K562 (cell line): ENCODE measurements around the gene MEP1B. TPM values are rescaled to one million over a fixed set of nuclear protein-coding genes. Genes with fewer than 3 reads are reported as not detected.

ENCODE experiments used
- ATAC-seq: fragments of 200-7000 bp; cut with Tn5 transposase; 3 replicates; pipeline ENCODE4 v1.9.1; 2020; ENCODE audit warnings: moderate library complexity
- BruUV-seq: library from RNA; stranded (reverse); fragments of 400-500 nt; replicated peaks from 2 replicates; lab custom pipeline; 2021; lab: Mats Ljungman, UMichigan
- CTCF ChIA-PET: fragments of 300-600 bp; formaldehyde crosslinking; extraction: SDS; loops from one replicate; lab custom pipeline; 2021; ENCODE audit warnings: low intra/inter-chr PET ratio; lab: Yijun Ruan, JAX
- POLR2A ChIA-PET: fragments of 300-600, 350-650 bp; sonication (Branson Sonifier 250); formaldehyde crosslinking; extraction: SDS; loops from one replicate; lab custom pipeline; 2021; ENCODE audit warnings: antibody characterized with exemption, inconsistent platforms; lab: Yijun Ruan, JAX
- DNase-seq, 4 experiments: peaks; one replicate each; pipeline versions ENCODE4 v3.0.0 to v3.0.0-alpha.2; 2011 to 2018; ENCODE audit warnings: low spot score in 3 of 4, mixed read lengths in 3 of 4; ENCODE audit errors: extremely low read depth in 1 of 4
- FAIRE-seq: peaks from 2 replicates; lab custom pipeline; 2011; peaks lifted over from hg19 to GRCh38; lab: Jason Lieb, UNC
- H2AFZ ChIP-seq: 2 replicates; pipeline ENCODE4 v1.6.0; 2011; ENCODE audit warnings: low read depth, low read length, control low read depth, inconsistent platforms
- H3K27ac ChIP-seq: fragments of 200-600 bp; 3 replicates; pipeline ENCODE4 v1.8.0; 2011; ENCODE audit warnings: low read depth, mild to moderate bottlenecking, control low read depth, inconsistent platforms, low read length, moderate library complexity, mixed read lengths; ENCODE audit errors: extremely low read depth
- H3K27me3 ChIP-seq, 2 experiments: fragments of 300-600 bp in 1 of 2; 2 replicates in 1 of 2; 3 replicates in 1 of 2; pipeline versions ENCODE4 v1.6.0 to v1.8.0; 2011; ENCODE audit warnings: inconsistent platforms in 2 of 2, low read length in 2 of 2, mild to moderate bottlenecking in 1 of 2, mixed read lengths in 1 of 2, moderate library complexity in 1 of 2; ENCODE audit not compliant: control insufficient read depth in 2 of 2, insufficient read depth in 2 of 2
- H3K36me3 ChIP-seq: fragments of 300-600 bp; 3 replicates; pipeline ENCODE4 v1.8.0; 2011; ENCODE audit warnings: mild to moderate bottlenecking, low read length, inconsistent platforms; ENCODE audit not compliant: control insufficient read depth, insufficient read depth
- H3K4me1 ChIP-seq, 2 experiments: fragments of 200-600 bp in 1 of 2; replicated peaks in 1 of 2; 2 replicates in 1 of 2; 3 replicates in 1 of 2; pipeline versions ENCODE4 v1.5.1 to v1.8.0; 2011; ENCODE audit warnings: inconsistent platforms in 2 of 2, low read length in 2 of 2, mild to moderate bottlenecking in 1 of 2, mixed read lengths in 1 of 2, moderate library complexity in 1 of 2; ENCODE audit not compliant: control insufficient read depth in 2 of 2, insufficient read depth in 2 of 2
- H3K4me2 ChIP-seq: 2 replicates; pipeline ENCODE4 v1.6.1; 2011; ENCODE audit warnings: low read length, control low read depth, inconsistent platforms, mixed read lengths; ENCODE audit not compliant: insufficient read depth
- H3K4me3 ChIP-seq: fragments of 200-600 bp; sonication (generic), shearing (Covaris generic); 2 replicates; pipeline ENCODE4 v1.5.1; 2016; ENCODE audit warnings: control low read depth, inconsistent platforms
- H3K79me2 ChIP-seq: fragments of 200-600 bp; 3 replicates; pipeline ENCODE4 v1.8.0; 2011; ENCODE audit warnings: low read length, inconsistent platforms; ENCODE audit not compliant: control insufficient read depth, insufficient read depth
- H3K9ac ChIP-seq, 2 experiments: 2 replicates each; pipeline versions ENCODE4 v1.6.0 to v1.6.1; 2011; ENCODE audit warnings: low read depth in 2 of 2, low read length in 2 of 2, control low read depth in 1 of 2, inconsistent platforms in 1 of 2, mild to moderate bottlenecking in 1 of 2, mixed read lengths in 1 of 2; ENCODE audit not compliant: insufficient read depth in 1 of 2
- H3K9me1 ChIP-seq: one replicate; pipeline ENCODE4 v1.6.0; 2011; ENCODE audit warnings: inconsistent platforms, mild to moderate bottlenecking, low read length, moderate library complexity; ENCODE audit not compliant: control insufficient read depth, insufficient read depth
- H3K9me3 ChIP-seq: replicated peaks from 2 replicates; pipeline ENCODE4 v1.5.1; 2011; ENCODE audit warnings: low read depth, low read length, inconsistent platforms; ENCODE audit not compliant: control insufficient read depth, insufficient read depth
- H4K20me1 ChIP-seq: replicated peaks from 2 replicates; pipeline ENCODE4 v1.6.1; 2011; ENCODE audit warnings: low read length, inconsistent platforms, mixed read lengths; ENCODE audit not compliant: control insufficient read depth, insufficient read depth
- E2F6 ChIP-seq, 2 experiments: IDR thresholded peaks; 2 replicates each; pipeline ENCODE4 v1.6.1; 2011; ENCODE audit warnings: borderline replicate concordance in 1 of 2, control low read depth in 1 of 2, low read depth in 1 of 2, low read length in 1 of 2, mild to moderate bottlenecking in 1 of 2, mixed read lengths in 1 of 2, moderate library complexity in 1 of 2; ENCODE audit not compliant: insufficient read depth in 1 of 2, insufficient read length in 1 of 2, poor library complexity in 1 of 2, severe bottlenecking in 1 of 2; ENCODE audit errors: extremely low read depth in 1 of 2
- HBP1 ChIP-seq: fragments of 450-650 bp; formaldehyde crosslinking; IDR thresholded peaks from 2 replicates; pipeline ENCODE4 v1.4.0; 2022; ENCODE audit warnings: missing genetic modification characterization
- PHB2 ChIP-seq: fragments of 450-650 bp; IDR thresholded peaks from 2 replicates; pipeline ENCODE4 v1.6.1; 2017; ENCODE audit warnings: low read depth
- RBFOX2 ChIP-seq: fragments of 200-400 bp; formaldehyde crosslinking; IDR thresholded peaks from 2 replicates; pipeline ENCODE4 v1.6.1; 2017; ENCODE audit warnings: low read depth, mild to moderate bottlenecking, low read length, moderate library complexity
- TARDBP ChIP-seq: fragments of 450-650 bp; IDR thresholded peaks from 2 replicates; pipeline ENCODE4 v1.6.1; 2016
- TGIF2 ChIP-seq: sonication (generic); formaldehyde crosslinking; IDR thresholded peaks from 2 replicates; pipeline ENCODE4 v1.8.1; 2022; ENCODE audit warnings: mild to moderate bottlenecking, missing genetic modification reagents, moderate library complexity
- ZBTB40 ChIP-seq, 2 experiments: fragments of 450-650 bp in 1 of 2; sonication (generic) in 1 of 2; formaldehyde crosslinking in 1 of 2; IDR thresholded peaks; 2 replicates each; pipeline versions ENCODE4 v1.7.1 to v1.9.0; 2016 to 2022; ENCODE audit warnings: inconsistent platforms in 1 of 2, mild to moderate bottlenecking in 1 of 2, missing genetic modification reagents in 1 of 2
- ZC3H11A ChIP-seq: IDR thresholded peaks from 2 replicates; pipeline ENCODE4 v1.6.1; 2012; ENCODE audit warnings: low read depth, low read length, improper control_type of control experiment
- ZNF143 ChIP-seq: sonication (generic); formaldehyde crosslinking; IDR thresholded peaks from 2 replicates; pipeline ENCODE4 v1.9.0; 2022; ENCODE audit warnings: mild to moderate bottlenecking, missing genetic modification reagents
- ZNF224 ChIP-seq: sonication (generic); formaldehyde crosslinking; IDR thresholded peaks from 2 replicates; pipeline ENCODE4 v1.8.0; 2022; ENCODE audit warnings: mild to moderate bottlenecking, missing genetic modification reagents
- ZNF644 ChIP-seq: fragments of 200-800 bp; sonication (Bioruptor generic); IDR thresholded peaks from 2 replicates; pipeline ENCODE4 v1.6.1; 2016; ENCODE audit warnings: low read depth, missing genetic modification characterization, missing compliant biosample characterization
- WGBS: fragments of 100-300 bp; shearing (Covaris generic); methylation state at CpG from one replicate; pipeline ENCODE4 v1.1.6; 2016; ENCODE audit warnings: low coverage, mixed read lengths; ENCODE audit not compliant: insufficient coverage; ENCODE audit errors: missing lambda C conversion rate; 5-methylcytosine and 5-hydroxymethylcytosine counted together
- in situ Hi-C: fragments of 300-500 bp; cut with MboI; formaldehyde crosslinking; loops from 4 replicates; pipeline ENCODE4 v1.15.0; 2018; ENCODE audit warnings: inconsistent platforms, mixed read lengths
- intact Hi-C: fragments of 100-400 bp; cut with micrococcal nuclease; formaldehyde crosslinking; loops from 2 replicates; pipeline ENCODE4 v1.14.2; 2022
- polyA plus RNA-seq, 8 experiments: library from polyadenylated mRNA; depleted of rRNA in 4 of 8; stranded (reverse) in 5 of 8; unstranded in 3 of 8; fragments of >200 nt; fragmentation: Nextera tagmentation in 2 of 8; fragmentation: Illumina TruSeq in 1 of 8; extraction: Ambion mirVana in 2 of 8; extraction: Trizol in 1 of 8; gene quantifications; 2 replicates each; pipeline versions ENCODE4 v1.2.1 to v1.2.3, GENCODE V29; 2011 to 2014; ENCODE audit warnings: inconsistent platforms in 1 of 8, missing spikeins in 1 of 8
- total RNA-seq, 7 experiments: library from RNA; depleted of rRNA in 6 of 7; stranded (reverse); fragments of >200 nt in 6 of 7; fragmentation: Illumina TruSeq in 2 of 7; extraction: Trizol in 2 of 7; gene quantifications; 2 replicates each; pipeline versions ENCODE4 v1.2.1 to v1.2.3, GENCODE V29; 2011 to 2021; ENCODE audit warnings: low replicate concordance in 1 of 7

The MEP1B gene
- total and polyA plus RNA-seq, 9 of the 15 experiments (the other 6 are each of a cell fraction or from before 2014, with no cell fraction given) = 0.03 to 0.11 TPM; not detected in 7

- no peaks in the 10 kb centered on the region for H3K4me1 ChIP-seq
- FAIRE-seq = no peak
- in situ Hi-C loops = no loop called here
- no peak overlapping the region for H3K9ac ChIP-seq
- intact Hi-C loops = no loop called here
- H3K27me3 ChIP-seq = no peaks in the 10 kb centered on the region
- H4K20me1 ChIP-seq = no peaks in the 10 kb centered on the region
- no TSS peak for BruUV-seq
- no peaks in the 10 kb centered on the region for H3K36me3 ChIP-seq
- POLR2A ChIA-PET = no interaction called here
- WGBS = 1% methylated on average over 3 of the region's 3 CpGs
- DNase-seq = no peak
- no peaks in the 10 kb centered on the region for H3K79me2 ChIP-seq
- no peak for ATAC-seq
- H3K4me3 ChIP-seq = no peak overlapping the region
- no peaks in the 10 kb centered on the region for H3K9me1 ChIP-seq
- H3K9me3 ChIP-seq = no peaks in the 10 kb centered on the region
- CTCF ChIA-PET = no interaction called here
- H2AFZ ChIP-seq = no peak overlapping the region
- H3K4me2 ChIP-seq = no peak overlapping the region
- no peak overlapping the region for H3K27ac ChIP-seq
- TF ChIP-seq RBFOX2 (no peak), HBP1 (no peak), PHB2 (no peak), TARDBP (no peak), TGIF2 (CRISPR knock-in tag) (no peak), ZNF143 (no peak), ZNF224 (CRISPR knock-in tag) (no peak), ZBTB40 (IDR thresholded peaks at IDR 0.05) (no peak), ZBTB40 (CRISPR knock-in tag; IDR thresholded peaks at IDR 0.05) (no peak), ZC3H11A (no peak), ZNF644 (tag) (no peak), E2F6 (IDR thresholded peaks at IDR 0.05; ENCODE audit: borderline replicate concordance in 1 of 2, extremely low read depth in 1 of 2, insufficient read depth in 1 of 2, insufficient read length in 1 of 2, low read depth in 1 of 2, low read length in 1 of 2, poor library complexity in 1 of 2, severe bottlenecking in 1 of 2) (no peak)
Observed at GRCh38 chr18:32255570-32255969, 65.7 kb downstream of the MEP1B start.
